Neural progenitor cell (in vitro differentiated cells): ENCODE results near the gene EFCAB8. TPM values are rescaled to one million over a fixed set of nuclear protein-coding genes. Genes with fewer than 3 reads are reported as not detected.

ENCODE experiments used
- DNase-seq: peaks from one replicate; pipeline ENCODE4 v3.0.0-alpha.2; 2016; ENCODE audit warnings: low spot score
- H2AFZ ChIP-seq: fragments of 200-600 bp; sonication (generic); replicated peaks from 2 replicates; pipeline ENCODE4 v1.6.1; 2016; ENCODE audit warnings: antibody characterized with exemption
- H3F3A ChIP-seq: fragments of 200-600 bp; sonication (generic); 2 replicates; pipeline ENCODE4 v1.6.1; 2016; ENCODE audit warnings: antibody characterized with exemption, low read depth
- H3K27ac ChIP-seq: fragments of 200-600 bp; sonication (generic); 2 replicates; pipeline ENCODE4 v1.5.1; 2016; ENCODE audit warnings: mild to moderate bottlenecking
- H3K27me3 ChIP-seq: fragments of 200-600 bp; sonication (generic); 2 replicates; pipeline ENCODE4 v1.6.1; 2016; ENCODE audit warnings: mild to moderate bottlenecking, moderate library complexity
- H3K36me3 ChIP-seq: fragments of 200-600 bp; sonication (generic); 2 replicates; pipeline ENCODE4 v1.5.1; 2016
- H3K4me1 ChIP-seq: fragments of 200-600 bp; sonication (generic); 2 replicates; pipeline ENCODE4 v1.6.1; 2016; ENCODE audit warnings: mixed run types
- H3K4me2 ChIP-seq: fragments of 200-600 bp; sonication (generic); 2 replicates; pipeline ENCODE4 v1.6.1; 2016
- H3K4me3 ChIP-seq: fragments of 200-600 bp; sonication (generic); 2 replicates; pipeline ENCODE4 v1.5.1; 2016
- H3K79me2 ChIP-seq: fragments of 200-600 bp; sonication (generic); 2 replicates; pipeline ENCODE4 v1.6.1; 2016; ENCODE audit warnings: low read depth
- H3K9ac ChIP-seq: fragments of 200-600 bp; sonication (generic); 2 replicates; pipeline ENCODE4 v1.6.1; 2016
- H3K9me3 ChIP-seq: fragments of 200-600 bp; sonication (generic); 2 replicates; pipeline ENCODE4 v1.5.1; 2016; ENCODE audit warnings: low read depth
- H4K20me1 ChIP-seq: fragments of 200-600 bp; sonication (generic); 2 replicates; pipeline ENCODE4 v1.6.1; 2016; ENCODE audit warnings: low read depth
- H3K27ac Mint-ChIP-seq: 3 replicates; pipeline ENCODE4 v1.8.0; 2021; ENCODE audit warnings: mixed read lengths
- H3K27me3 Mint-ChIP-seq: 2 replicates; pipeline ENCODE4 v1.8.0; 2022; ENCODE audit warnings: low read depth, mild to moderate bottlenecking, inconsistent platforms, moderate library complexity, mixed read lengths; ENCODE audit not compliant: insufficient read depth
- H3K36me3 Mint-ChIP-seq: 3 replicates; pipeline ENCODE4 v1.8.0; 2021; ENCODE audit warnings: mixed read lengths
- H3K4me1 Mint-ChIP-seq: 3 replicates; pipeline ENCODE4 v1.8.0; 2021; ENCODE audit warnings: mixed read lengths
- H3K4me3 Mint-ChIP-seq: 3 replicates; pipeline ENCODE4 v1.8.0; 2021; ENCODE audit warnings: mild to moderate bottlenecking, moderate library complexity, mixed read lengths
- H3K9me3 Mint-ChIP-seq: 3 replicates; pipeline ENCODE4 v1.8.0; 2020; ENCODE audit warnings: mixed read lengths
- CTCF ChIP-seq: fragments of 200-600 bp; sonication (generic); IDR thresholded peaks from 2 replicates; pipeline ENCODE4 v1.5.1; 2017; ENCODE audit warnings: antibody characterized with exemption, mild to moderate bottlenecking
- EZH2 ChIP-seq: fragments of 200-600 bp; sonication (generic); IDR thresholded peaks from 2 replicates; pipeline ENCODE4 v1.6.1; 2017; ENCODE audit warnings: antibody characterized with exemption, mild to moderate bottlenecking, moderate library complexity
- EZH2phosphoT487 ChIP-seq: fragments of 200-600 bp; sonication (generic); IDR thresholded peaks from 2 replicates; pipeline ENCODE4 v1.6.1; 2017; ENCODE audit warnings: antibody characterized with exemption
- total RNA-seq: library from RNA; depleted of rRNA; stranded (reverse); fragments of >200 nt; gene quantifications from 2 replicates; pipeline ENCODE4 v1.2.3, GENCODE V29; 2015; ENCODE audit warnings: low replicate concordance

EFCAB8 gene
- total RNA-seq, 1 donor from 2014 or later = not detected

GRCh38 chr20:32832664-32833063, 26.1 kb upstream of the EFCAB8 start:
- Histone ChIP-seq H3K27ac (peak overlapping the region; percentile 4), H3K9ac (no peak overlapping the region), H3K4me3 (no peak overlapping the region), H3K4me2 (no peak overlapping the region), H3K4me1 (peaks cover 7% of the 10 kb centered on the region), H3F3A (peaks cover 11% of the 10 kb centered on the region), H3K9me3 (no peaks in the 10 kb centered on the region), H3K27me3 (no peaks in the 10 kb centered on the region), H3K79me2 (peaks cover 85% of the 10 kb centered on the region), H3K36me3 (peaks cover 14% of the 10 kb centered on the region), H2AFZ (no peak overlapping the region), H4K20me1 (peaks cover 74% of the 10 kb centered on the region)
- Mint-ChIP-seq H3K9me3 (no peaks in the 10 kb centered on the region), H3K4me3 (no peak overlapping the region), H3K27me3 (no peaks in the 10 kb centered on the region), H3K36me3 (peaks cover 21% of the 10 kb centered on the region), H3K4me1 (peaks cover 17% of the 10 kb centered on the region), H3K27ac (no peak overlapping the region)
- no peak for TF ChIP-seq EZH2
- TF ChIP-seq EZH2phosphoT487 = no peak
- no peak for TF ChIP-seq CTCF
- no peak for DNase-seq

GRCh38 chr20:32834972-32835371, 23.8 kb upstream of the EFCAB8 start:
- Histone ChIP-seq H3K9me3 (no peaks in the 10 kb centered on the region), H3K36me3 (peaks cover 17% of the 10 kb centered on the region), H3K4me1 (no peaks in the 10 kb centered on the region), H3K79me2 (peaks cover 62% of the 10 kb centered on the region), H3F3A (no peaks in the 10 kb centered on the region), H3K4me2 (no peak overlapping the region), H3K27ac (no peak overlapping the region), H3K4me3 (no peak overlapping the region), H3K9ac (no peak overlapping the region), H3K27me3 (no peaks in the 10 kb centered on the region), H2AFZ (no peak overlapping the region), H4K20me1 (peaks cover 61% of the 10 kb centered on the region)
- H3K4me3 Mint-ChIP-seq = no peak overlapping the region
- no peaks in the 10 kb centered on the region for H3K27me3 Mint-ChIP-seq
- H3K4me1 Mint-ChIP-seq = peaks cover 5% of the 10 kb centered on the region
- no peak for TF ChIP-seq EZH2phosphoT487
- TF ChIP-seq CTCF = no peak
- no peak for TF ChIP-seq EZH2
- no peak overlapping the region for H3K27ac Mint-ChIP-seq
- no peaks in the 10 kb centered on the region for H3K9me3 Mint-ChIP-seq
- peaks cover 29% of the 10 kb centered on the region for H3K36me3 Mint-ChIP-seq
- DNase-seq = no peak

GRCh38 chr20:32837157-32837556, 21.6 kb upstream of the EFCAB8 start:
- Histone ChIP-seq H3F3A (no peaks in the 10 kb centered on the region), H3K4me3 (no peak overlapping the region), H3K79me2 (peaks cover 51% of the 10 kb centered on the region), H3K27me3 (no peaks in the 10 kb centered on the region), H3K4me2 (no peak overlapping the region), H3K36me3 (peaks cover 17% of the 10 kb centered on the region), H3K27ac (no peak overlapping the region), H3K9ac (no peak overlapping the region), H2AFZ (no peak overlapping the region), H3K4me1 (no peaks in the 10 kb centered on the region), H4K20me1 (peaks cover 51% of the 10 kb centered on the region), H3K9me3 (no peaks in the 10 kb centered on the region)
- no peak for TF ChIP-seq EZH2
- no peak for TF ChIP-seq EZH2phosphoT487
- no peak for TF ChIP-seq CTCF
- no peak overlapping the region for H3K27ac Mint-ChIP-seq
- peaks cover 32% of the 10 kb centered on the region for H3K36me3 Mint-ChIP-seq
- DNase-seq = no peak
- H3K4me1 Mint-ChIP-seq = no peaks in the 10 kb centered on the region
- H3K4me3 Mint-ChIP-seq = no peak overlapping the region
- no peaks in the 10 kb centered on the region for H3K9me3 Mint-ChIP-seq
- peaks cover 2% of the 10 kb centered on the region for H3K27me3 Mint-ChIP-seq
